OCI-M1 (cell line): ENCODE measurements around the gene ASB16.
A peak's percentile ranks its signal among the peaks of the same experiment; 100 is the strongest.

ENCODE experiments used
- DNase-seq: peaks from one replicate; lab custom pipeline; 2025; lab: John Stamatoyannopoulos, UW

Gene ASB16

GRCh38 chr17:44210342-44211192 lies 40.1 kb downstream of the ASB16 start:
- peak; percentile 94 for DNase-seq

- DNase-seq, result no peak
Measured at GRCh38 chr17:44211281-44212265, 41.1 kb downstream of the ASB16 start.

GRCh38 chr17:44212507-44213402 lies 42.3 kb downstream of the ASB16 start:
- DNase-seq, result no peak

DNA sequence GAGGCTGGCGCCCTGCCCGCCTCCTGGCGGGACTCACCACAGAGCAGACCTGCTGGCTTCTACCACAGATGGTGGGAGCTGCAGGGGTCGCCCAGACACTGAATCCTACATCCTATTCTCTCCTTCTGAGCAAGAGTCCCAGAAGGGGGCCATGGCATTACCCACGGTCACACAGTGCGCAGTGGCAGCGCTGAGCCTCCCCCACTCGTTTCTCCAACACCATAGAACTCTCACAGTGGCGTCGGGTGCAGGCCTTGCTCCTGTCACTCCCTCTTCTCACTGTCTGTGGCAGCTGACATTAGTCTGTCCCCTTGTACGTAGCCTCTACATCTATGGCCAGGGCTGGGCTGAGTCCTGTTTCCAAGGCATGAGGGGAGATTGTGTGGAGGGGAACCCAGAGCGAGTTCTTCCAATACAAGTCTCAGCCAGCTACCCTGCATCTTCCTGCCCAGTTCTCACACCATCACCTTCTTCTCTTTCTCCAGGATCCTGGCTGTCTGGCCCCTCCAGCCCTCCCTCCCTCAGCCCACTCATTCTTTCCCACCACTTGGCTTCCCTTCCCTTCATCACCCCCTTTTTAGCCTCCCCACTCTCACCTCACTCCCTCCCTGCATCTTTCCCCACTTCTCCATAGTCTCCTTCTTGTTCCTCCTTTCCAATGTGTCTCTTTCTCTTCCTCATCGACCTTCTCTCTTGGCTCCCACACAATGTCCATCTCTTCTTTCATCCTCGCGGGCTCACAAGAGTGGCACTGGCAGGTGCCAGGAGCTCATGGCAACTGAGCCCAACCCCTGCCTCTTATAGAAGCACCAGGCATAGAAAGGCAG lies 43.1 kb downstream of the ASB16 start:
- no peak for DNase-seq

GRCh38 chr17:44214230-44214494 lies 43.7 kb downstream of the ASB16 start:
- DNase-seq, result no peak

DNA sequence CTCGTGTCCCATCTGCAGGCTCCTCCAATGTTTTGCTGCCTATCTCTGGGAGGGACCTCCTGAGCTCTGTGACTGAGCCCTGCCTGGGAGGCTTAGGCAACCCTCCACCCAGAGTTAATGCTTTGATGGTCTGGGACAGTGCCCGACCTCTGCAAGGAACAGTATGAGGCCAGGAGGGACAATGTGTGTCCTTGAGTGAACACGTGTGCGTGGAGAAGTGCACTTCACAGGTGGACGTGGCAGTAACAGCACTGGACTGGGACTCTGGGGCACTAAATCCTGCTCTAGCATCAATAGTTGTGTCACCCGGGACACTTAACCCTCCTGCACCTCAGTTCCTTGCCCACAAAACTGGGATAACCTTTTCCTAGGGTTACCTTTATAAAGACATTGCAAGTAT lies 44.4 kb downstream of the ASB16 start:
- no peak for DNase-seq

GRCh38 chr17:44216173-44216572 lies 45.7 kb downstream of the ASB16 start:
- DNase-seq, result no peak

DNA sequence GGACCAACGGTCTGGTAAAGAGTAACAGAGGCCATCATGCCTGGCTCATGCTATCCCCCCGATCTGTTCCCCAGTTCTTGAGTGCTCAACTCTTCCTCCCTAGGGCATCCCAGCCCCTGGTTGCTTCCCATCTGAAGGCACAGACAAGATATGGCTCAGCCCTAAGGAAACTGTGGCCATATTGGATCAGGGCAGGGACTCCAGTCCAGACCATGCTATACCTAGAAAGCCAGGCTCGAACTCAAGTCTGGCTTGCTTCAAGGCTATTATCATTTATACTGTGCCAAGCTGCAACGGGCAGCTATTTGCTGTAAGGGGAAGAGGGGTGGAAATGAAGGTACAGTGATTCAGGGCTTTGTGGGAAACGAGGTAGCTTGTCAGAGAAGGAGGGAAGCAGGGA lies 46.2 kb downstream of the ASB16 start:
- no peak for DNase-seq

- DNase-seq, result peak; percentile 37
Measured at GRCh38 chr17:44217738-44218343, 47.3 kb downstream of the ASB16 start.

GRCh38 chr17:44218344-44219107 lies 48.0 kb downstream of the ASB16 start:
- peak; percentile 93 for DNase-seq

DNA sequence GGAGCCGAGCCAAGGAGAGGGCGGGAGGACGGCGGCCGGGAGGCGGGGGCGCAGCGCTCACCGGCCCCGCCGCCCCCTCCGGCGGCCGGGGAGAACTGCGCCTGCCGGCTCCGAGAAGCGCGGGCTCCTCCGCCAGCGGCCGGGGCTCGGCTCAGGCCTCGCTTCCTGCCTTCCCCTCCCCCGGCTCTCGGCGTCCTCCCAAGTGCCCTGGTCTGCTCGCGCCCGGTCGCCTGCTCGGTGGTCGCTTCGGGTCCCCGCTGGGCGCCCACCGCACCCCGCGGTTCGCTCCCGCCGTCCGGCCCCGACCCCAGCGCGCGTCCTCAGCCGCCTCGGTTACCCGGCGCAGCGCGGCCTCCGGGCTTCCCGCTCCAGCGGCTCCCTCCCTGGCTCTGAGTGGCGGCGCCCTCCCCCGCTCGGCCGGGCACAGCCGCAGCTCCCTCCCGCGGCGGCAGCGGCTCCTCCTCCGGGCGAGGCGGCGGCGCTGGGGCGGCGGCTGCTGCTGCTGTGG lies 48.7 kb downstream of the ASB16 start:
- peak; percentile 82 for DNase-seq

- peak; percentile 77 for DNase-seq
Measured at GRCh38 chr17:44219616-44220212, 49.2 kb downstream of the ASB16 start, which contains the start of gene UBTF. TSS of gene UBTF (minus strand) at chr17:44219675. CDS start at chr17:44218229, 1,446 bp downstream.

GRCh38 chr17:44220213-44221083 lies 49.9 kb downstream of the ASB16 start:
- peak; percentile 74 for DNase-seq

- DNase-seq, result peak; percentile 84
Measured at GRCh38 chr17:44221084-44221861, 50.8 kb downstream of the ASB16 start.

- DNase-seq, result no peak
Measured at GRCh38 chr17:44221862-44222111, 51.3 kb downstream of the ASB16 start.

DNA sequence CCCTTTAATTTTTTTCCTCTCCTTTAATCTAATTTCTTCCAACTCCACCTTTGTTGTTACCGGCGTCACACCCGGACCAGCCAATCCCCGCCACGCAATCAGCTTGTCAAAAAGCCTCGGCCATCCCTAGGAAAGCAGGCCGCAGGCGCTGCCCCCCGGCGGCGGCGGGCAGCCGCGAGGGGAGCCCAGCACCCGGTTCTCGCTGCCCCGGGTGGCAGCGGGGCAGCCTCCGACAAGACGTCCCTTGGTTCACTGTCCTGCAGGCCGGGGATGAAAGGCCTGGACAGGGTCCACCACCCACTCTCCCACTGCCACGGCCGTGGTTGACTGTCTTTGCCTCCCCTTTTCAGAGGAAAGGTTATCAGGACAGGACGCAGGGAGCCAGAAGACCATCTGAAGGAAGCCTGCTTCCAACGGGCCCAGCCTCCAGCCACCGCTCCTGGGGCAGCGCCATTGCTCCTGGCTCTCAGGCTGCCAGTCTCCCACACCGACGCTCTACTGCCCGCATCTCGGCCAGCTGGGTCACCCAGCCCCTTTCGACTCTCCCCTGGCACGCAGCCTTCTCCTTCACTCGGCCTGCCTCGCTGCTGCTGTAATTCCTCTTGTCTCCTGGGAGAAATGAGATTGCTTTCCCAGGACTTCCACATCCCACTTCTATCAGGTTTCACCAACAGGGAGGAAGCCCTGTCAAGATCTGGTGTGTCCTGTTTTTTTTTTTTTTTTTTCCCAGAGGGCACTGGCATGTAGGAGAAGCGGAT lies 51.8 kb downstream of the ASB16 start:
- peak; percentile 80 for DNase-seq

DNA sequence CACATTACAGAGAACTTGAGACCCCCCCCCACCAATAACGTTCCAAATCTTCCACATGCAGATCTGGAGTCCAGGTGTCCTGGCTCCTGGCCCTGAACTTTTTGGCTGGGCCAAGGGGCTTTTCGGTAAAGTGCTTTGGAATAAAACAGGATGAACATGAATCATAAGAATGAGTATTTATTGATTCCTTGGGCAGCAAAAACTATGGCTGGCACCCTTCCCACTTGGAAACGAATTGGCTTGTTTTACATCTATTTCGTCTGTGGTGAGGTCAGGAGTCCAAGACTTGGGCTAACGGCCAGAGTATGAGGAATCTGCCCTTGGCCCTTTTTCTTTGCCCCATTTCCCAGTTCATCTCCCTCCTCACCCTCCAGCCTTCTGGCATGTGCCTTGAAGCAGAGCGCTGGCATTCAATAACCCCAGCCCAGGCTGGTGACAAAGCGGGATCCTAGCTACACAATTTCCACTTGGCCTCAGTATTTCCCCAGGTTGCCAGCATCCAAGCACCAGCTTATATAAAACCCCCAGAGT lies 53.1 kb downstream of the ASB16 start:
- DNase-seq, result no peak
